T-helper 17 cell (primary cell): ENCODE measurements around the gene PDIA6. TPM values are rescaled to one million over a fixed set of nuclear protein-coding genes. Genes with fewer than 3 reads are reported as not detected.

Source experiments
- ATAC-seq: fragments of 150-1000 bp; cut with Tn5 transposase; 2 replicates; pipeline ENCODE4 v1.10.0; 2021; ENCODE audit warnings: mild to moderate bottlenecking, moderate library complexity
- DNase-seq, 3 donors: peaks; one replicate each; pipeline versions ENCODE4 v3.0.0 to v3.0.0-alpha.2; 2020 to 2021
- H3K9me3 ChIP-seq: one replicate; pipeline ENCODE4 v1.7.0; 2013; ENCODE audit warnings: low read length, mild to moderate bottlenecking; ENCODE audit not compliant: control insufficient read depth, poor library complexity, severe bottlenecking
- H3K27ac Mint-ChIP-seq: one replicate; pipeline ENCODE4 v1.8.0; 2022; ENCODE audit warnings: mild to moderate bottlenecking, moderate library complexity, mixed read lengths
- H3K27me3 Mint-ChIP-seq: one replicate; pipeline ENCODE4 v1.8.0; 2022; ENCODE audit warnings: mixed read lengths
- H3K36me3 Mint-ChIP-seq: one replicate; pipeline ENCODE4 v1.8.0; 2022; ENCODE audit warnings: low read depth, mixed read lengths
- H3K4me1 Mint-ChIP-seq: one replicate; pipeline ENCODE4 v1.8.0; 2022; ENCODE audit warnings: mild to moderate bottlenecking, mixed read lengths
- H3K4me3 Mint-ChIP-seq: one replicate; pipeline ENCODE4 v1.8.0; 2022; ENCODE audit warnings: mild to moderate bottlenecking, moderate library complexity, mixed read lengths
- total RNA-seq, 4 donors: library from RNA in 2 of 4; stranded (reverse) in 2 of 4; gene quantifications; one replicate each; pipeline ENCODE4 v1.2.3 and lab custom pipeline; 2022 to 2026

PDIA6 gene
- total RNA-seq, 2 donors from 2014 or later: 53.3 to 57.4 TPM

DNA sequence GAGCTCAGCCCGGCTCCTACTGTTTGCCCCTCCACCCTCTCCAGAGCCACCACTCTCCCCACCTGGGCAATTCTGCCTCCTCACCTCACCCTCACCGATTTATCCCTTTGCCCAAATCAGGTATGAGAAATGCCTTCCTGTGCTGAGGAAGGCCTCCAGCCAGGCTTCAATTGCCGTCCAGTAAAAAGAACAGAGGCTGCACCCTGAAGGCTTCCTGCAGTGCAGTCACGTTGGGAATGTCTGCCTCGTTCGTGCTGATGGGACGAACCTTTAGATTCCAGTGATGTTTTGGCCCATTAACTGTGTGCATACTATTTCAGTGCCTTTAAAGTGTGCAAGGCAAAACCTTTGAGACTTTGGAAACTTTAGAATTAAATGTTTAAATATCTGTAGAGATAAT lies 57.0 kb downstream of the PDIA6 start:
- Mint-ChIP-seq H3K4me3 (no peak overlapping the region), H3K36me3 (no peaks in the 10 kb centered on the region)
- ATAC-seq: no peak

DNA sequence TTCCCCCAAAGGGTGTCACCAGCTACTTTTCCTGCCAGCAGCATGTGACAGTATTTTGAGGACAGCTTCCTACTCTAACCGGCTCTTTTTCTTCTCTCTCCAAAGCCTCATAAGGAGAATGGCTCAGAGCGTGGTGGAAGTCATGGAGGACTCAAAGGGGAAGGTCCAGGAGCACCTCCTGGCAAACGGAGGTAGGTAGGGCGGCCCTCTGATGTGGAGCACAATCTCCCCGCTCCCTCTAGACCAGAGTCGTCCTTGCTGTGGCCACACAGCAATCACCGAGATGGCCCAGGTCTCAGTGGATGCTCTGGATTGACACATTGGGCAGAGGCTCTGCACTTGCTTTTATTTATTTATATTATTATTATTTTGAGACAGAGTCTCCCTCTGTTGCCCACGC lies 58.7 kb downstream of the PDIA6 start:
- Mint-ChIP-seq H3K4me3 (no peak overlapping the region), H3K4me1 (no peaks in the 10 kb centered on the region), H3K27me3 (peaks cover 18% of the 10 kb centered on the region), H3K27ac (no peak overlapping the region), H3K36me3 (no peaks in the 10 kb centered on the region)
- ATAC-seq: no peak
- H3K9me3 ChIP-seq: no peaks in the 10 kb centered on the region
- no peak for DNase-seq

More for the DNA sequence above, 57.0 kb downstream of the PDIA6 start:
- no peaks in the 10 kb centered on the region for H3K9me3 ChIP-seq
- peaks cover 12% of the 10 kb centered on the region for H3K27me3 Mint-ChIP-seq
- DNase-seq: no peak
- H3K27ac Mint-ChIP-seq: no peak overlapping the region
- no peaks in the 10 kb centered on the region for H3K4me1 Mint-ChIP-seq

DNA sequence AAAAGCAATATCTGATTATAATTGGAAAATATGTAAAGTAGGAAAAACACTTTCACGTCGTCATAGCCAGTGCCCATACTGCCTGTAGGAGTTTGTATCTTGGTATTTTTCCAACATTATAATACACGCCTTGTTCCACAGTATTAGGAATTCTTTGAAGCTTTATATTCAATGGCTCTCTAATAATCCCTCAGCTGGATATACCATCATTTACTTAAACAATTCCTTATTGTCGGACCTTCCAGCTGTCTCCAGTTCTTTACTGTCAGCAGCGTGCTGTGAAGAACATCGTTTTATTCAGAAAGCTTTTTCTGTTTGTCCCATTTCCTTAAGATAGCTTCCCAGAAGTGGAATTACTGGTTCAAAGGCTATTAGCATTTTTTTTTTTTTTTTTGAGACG lies 59.4 kb downstream of the PDIA6 start:
- peaks cover 18% of the 10 kb centered on the region for H3K27me3 Mint-ChIP-seq
- no peak for ATAC-seq
- no peaks in the 10 kb centered on the region for H3K4me1 Mint-ChIP-seq
- H3K4me3 Mint-ChIP-seq: no peak overlapping the region
- no peaks in the 10 kb centered on the region for H3K9me3 ChIP-seq
- H3K36me3 Mint-ChIP-seq: no peaks in the 10 kb centered on the region
- DNase-seq: no peak
- H3K27ac Mint-ChIP-seq: no peak overlapping the region

DNA sequence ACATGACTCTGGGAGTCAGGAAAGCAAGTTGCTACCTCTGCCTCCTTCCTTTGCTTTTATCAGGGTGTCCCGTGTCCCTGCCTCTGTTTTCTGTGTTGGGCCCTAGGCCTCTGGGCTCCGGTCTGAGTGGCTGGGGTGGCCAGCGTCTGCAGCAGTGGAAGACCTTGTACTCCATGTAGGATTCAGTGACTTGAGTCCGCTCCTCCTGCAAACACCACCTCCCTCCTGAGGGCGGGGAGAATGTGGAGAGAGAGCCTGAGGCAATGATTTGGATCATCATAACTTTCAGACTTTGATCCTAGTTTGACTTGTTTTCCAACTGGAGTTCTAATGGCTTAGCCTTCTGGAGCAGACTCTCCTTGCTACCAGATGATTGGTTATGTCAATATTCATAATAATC lies 60.3 kb downstream of the PDIA6 start:
- ATAC-seq: no peak
- Mint-ChIP-seq H3K4me1 (no peaks in the 10 kb centered on the region), H3K4me3 (no peak overlapping the region), H3K36me3 (no peaks in the 10 kb centered on the region), H3K27me3 (peaks cover 18% of the 10 kb centered on the region), H3K27ac (no peak overlapping the region)
- H3K9me3 ChIP-seq: no peaks in the 10 kb centered on the region
- DNase-seq: no peak

DNA sequence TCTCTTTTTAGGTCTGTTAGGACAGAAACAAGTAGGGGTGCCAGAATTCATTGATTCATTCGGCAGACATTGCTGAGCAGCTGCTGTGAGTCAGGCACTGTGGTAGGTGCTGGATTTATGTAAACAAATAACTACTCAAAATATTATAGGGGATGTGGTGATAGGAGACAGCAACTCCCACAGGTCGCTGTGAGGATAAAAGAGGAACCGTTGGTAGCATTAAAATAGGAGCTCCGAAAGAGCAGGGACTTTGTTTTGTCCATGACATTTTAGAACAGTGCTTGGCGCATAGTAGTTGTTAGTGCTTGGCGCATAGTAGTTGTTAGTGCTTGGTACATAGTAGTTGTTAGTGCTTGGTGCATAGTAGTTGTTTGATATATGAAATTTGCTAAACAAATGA lies 62.0 kb downstream of the PDIA6 start:
- Mint-ChIP-seq H3K27ac (no peak overlapping the region), H3K4me1 (no peaks in the 10 kb centered on the region), H3K36me3 (no peaks in the 10 kb centered on the region), H3K4me3 (no peak overlapping the region), H3K27me3 (peaks cover 18% of the 10 kb centered on the region)
- DNase-seq (no peak), ATAC-seq (no peak)
- H3K9me3 ChIP-seq: no peaks in the 10 kb centered on the region

DNA sequence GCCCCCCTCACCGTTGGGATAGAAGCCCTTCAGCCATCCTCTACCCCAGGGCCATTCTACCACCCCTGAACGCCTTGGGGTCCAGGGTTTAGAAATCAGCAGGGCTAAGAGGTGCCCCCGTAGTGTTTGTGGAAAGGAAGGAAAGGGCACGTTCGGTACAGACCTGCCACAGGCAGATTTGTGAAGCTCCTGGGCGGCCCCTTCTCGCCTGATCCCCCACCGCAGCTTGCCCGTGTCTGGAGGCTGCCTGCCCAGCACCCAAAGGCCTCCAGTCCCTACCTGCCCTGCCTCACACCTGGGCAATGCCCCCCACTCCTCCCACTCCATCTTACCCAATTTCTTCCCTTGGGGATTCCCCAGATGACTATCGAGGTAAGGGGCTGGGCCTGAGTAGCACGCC lies 69.9 kb downstream of the PDIA6 start:
- no peaks in the 10 kb centered on the region for H3K9me3 ChIP-seq
- ATAC-seq: no peak
- peaks cover 6% of the 10 kb centered on the region for H3K27me3 Mint-ChIP-seq
- no peak for DNase-seq
- no peaks in the 10 kb centered on the region for H3K36me3 Mint-ChIP-seq
- H3K4me1 Mint-ChIP-seq: no peaks in the 10 kb centered on the region
- no peak overlapping the region for H3K4me3 Mint-ChIP-seq
- no peak overlapping the region for H3K27ac Mint-ChIP-seq

DNA sequence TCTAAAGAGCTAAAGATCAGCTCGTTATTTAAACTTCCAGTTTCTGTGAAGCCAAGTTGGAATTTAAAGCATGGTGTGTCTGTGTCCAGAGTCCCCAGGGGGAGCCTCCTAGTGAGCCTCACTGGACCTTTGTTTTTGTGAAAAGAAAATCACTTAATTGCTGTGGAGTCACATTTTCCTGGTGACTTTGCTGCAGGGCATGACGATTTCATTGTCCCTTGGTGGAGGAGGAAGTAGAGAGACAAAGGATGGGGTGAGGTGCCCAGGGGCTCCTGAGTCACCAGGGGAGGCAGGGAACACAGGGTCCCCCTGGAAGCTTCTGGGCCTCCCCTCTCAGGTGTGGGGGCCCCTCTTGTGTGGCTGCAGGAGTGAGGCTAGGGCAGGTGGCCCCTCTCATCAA lies 71.4 kb downstream of the PDIA6 start:
- no peak overlapping the region for H3K27ac Mint-ChIP-seq
- no peaks in the 10 kb centered on the region for H3K9me3 ChIP-seq
- no peak for DNase-seq
- ATAC-seq: no peak
- peaks cover 6% of the 10 kb centered on the region for H3K27me3 Mint-ChIP-seq
- no peaks in the 10 kb centered on the region for H3K4me1 Mint-ChIP-seq
- H3K36me3 Mint-ChIP-seq: no peaks in the 10 kb centered on the region
- H3K4me3 Mint-ChIP-seq: no peak overlapping the region

DNA sequence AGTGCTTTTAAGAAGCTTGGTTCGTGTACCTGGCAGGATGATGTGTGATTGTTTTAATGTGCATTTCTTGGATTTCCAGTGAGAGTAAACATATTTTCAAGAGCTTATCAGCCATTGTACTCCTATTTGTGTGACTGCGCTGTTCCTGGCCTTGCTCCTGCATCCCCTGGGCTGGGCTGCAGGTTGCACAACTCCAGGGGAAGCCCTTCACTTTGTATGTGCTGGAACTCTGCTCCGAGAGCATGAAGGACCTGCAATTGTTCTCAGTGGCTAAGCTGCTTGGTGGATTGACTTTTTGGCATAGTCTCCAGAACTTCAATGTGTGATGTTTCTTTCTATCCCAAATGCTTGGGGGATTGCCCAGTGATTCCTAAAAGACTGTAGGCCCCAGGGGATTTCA lies 72.4 kb downstream of the PDIA6 start:
- ATAC-seq (no peak), DNase-seq (no peak)
- Mint-ChIP-seq H3K4me1 (no peaks in the 10 kb centered on the region), H3K27me3 (peaks cover 6% of the 10 kb centered on the region), H3K4me3 (no peak overlapping the region), H3K36me3 (no peaks in the 10 kb centered on the region), H3K27ac (no peak overlapping the region)
- H3K9me3 ChIP-seq: no peaks in the 10 kb centered on the region

DNA sequence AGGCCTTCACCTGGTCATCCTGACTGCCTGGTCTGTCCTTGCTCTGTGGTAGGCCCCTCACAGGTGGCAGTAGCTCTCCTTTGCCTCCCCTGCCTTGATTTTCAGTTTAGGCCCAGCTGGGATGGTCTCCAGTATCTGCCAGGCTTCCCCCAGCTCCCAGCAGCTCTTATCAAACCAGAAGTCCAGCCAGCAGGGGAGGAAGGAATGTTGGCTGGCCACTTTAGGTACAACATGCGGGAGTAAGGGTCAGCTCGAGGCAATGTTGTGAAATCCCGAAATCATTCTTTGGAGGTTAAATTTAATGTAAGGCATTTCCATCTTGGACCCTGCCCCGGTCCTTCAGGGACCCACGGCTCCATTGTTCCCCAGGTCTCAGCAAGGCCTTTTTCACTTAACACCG lies 74.4 kb downstream of the PDIA6 start:
- H3K27me3 Mint-ChIP-seq: peaks cover 6% of the 10 kb centered on the region
- no peaks in the 10 kb centered on the region for H3K36me3 Mint-ChIP-seq
- H3K9me3 ChIP-seq: no peaks in the 10 kb centered on the region
- DNase-seq (no peak), ATAC-seq (no peak)
- H3K4me3 Mint-ChIP-seq: no peak overlapping the region
- no peaks in the 10 kb centered on the region for H3K4me1 Mint-ChIP-seq
- H3K27ac Mint-ChIP-seq: no peak overlapping the region

DNA sequence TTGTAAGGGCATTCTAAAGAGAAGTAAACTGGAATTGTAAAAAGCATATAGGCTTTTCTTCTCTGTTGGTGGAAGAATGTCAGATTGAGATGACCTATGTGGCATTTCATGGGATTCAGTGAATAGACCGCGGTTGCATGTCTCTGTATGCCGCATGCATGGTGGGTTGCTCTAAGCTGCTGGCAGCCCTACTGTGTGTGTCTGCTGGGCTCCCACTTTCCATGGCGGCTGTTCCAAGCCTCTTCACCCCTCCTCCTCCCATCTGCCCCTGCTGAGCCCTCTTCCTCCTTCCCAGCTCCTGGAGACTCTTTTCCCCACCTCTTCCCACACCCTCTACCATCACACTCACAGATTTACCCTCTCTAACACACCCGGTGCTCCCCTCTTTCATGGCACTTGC lies 78.6 kb downstream of the PDIA6 start:
- H3K4me3 Mint-ChIP-seq: no peak overlapping the region
- H3K36me3 Mint-ChIP-seq: no peaks in the 10 kb centered on the region
- DNase-seq (no peak), ATAC-seq (no peak)
- H3K27ac Mint-ChIP-seq: no peak overlapping the region
- H3K27me3 Mint-ChIP-seq: peaks cover 6% of the 10 kb centered on the region
- peaks cover 2% of the 10 kb centered on the region for H3K4me1 Mint-ChIP-seq
- no peaks in the 10 kb centered on the region for H3K9me3 ChIP-seq

DNA sequence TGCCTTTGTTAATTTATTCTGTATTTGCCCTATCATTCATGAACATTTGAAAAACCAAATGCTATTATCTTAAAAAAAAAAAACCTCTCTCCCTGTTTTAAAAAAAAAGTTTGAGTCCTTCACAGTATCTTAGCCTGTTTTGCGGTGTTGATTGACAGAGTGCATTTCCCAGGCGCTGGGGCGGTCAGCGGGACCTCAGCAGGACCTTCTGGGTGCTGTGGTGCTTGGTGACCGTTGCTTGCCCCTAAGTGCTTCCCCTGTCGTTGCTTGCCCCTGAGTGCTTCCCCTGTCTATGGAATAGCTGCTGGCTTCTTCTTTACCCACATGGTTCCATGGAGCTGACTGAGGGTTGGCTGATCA lies 79.0 kb downstream of the PDIA6 start:
- peaks cover 4% of the 10 kb centered on the region for H3K27me3 Mint-ChIP-seq
- H3K4me1 Mint-ChIP-seq: peaks cover 2% of the 10 kb centered on the region
- H3K27ac Mint-ChIP-seq: no peak overlapping the region
- H3K36me3 Mint-ChIP-seq: no peaks in the 10 kb centered on the region
- H3K4me3 Mint-ChIP-seq: no peak overlapping the region
- no peaks in the 10 kb centered on the region for H3K9me3 ChIP-seq
- no peak for ATAC-seq
- no peak for DNase-seq

Other genes starting within 250 kb of the PDIA6 start
- gene NOL10, start 122.8 kb downstream of the PDIA6 start, total RNA-seq: 10 to 100 TPM; 20.6 to 21.4 TPM
- gene ATP6V1C2, start 91.2 kb downstream of the PDIA6 start, total RNA-seq: not detected
- not detected for gene KCNF1, start 99.1 kb upstream of the PDIA6 start, total RNA-seq